Smooth muscle cell (in vitro differentiated cells): ENCODE measurements around the gene ZRANB1. TPM values are rescaled to one million over a fixed set of nuclear protein-coding genes. Genes with fewer than 3 reads are reported as not detected.
A peak's percentile ranks its signal among the peaks of the same experiment; 100 is the strongest.

Source experiments
- DNase-seq: peaks from one replicate; lab custom pipeline; 2025; ENCODE audit not compliant: unreplicated experiment; lab: John Stamatoyannopoulos, UW
- H2AFZ ChIP-seq: fragments of 200-600 bp; sonication (generic); 2 replicates; pipeline ENCODE4 v1.6.0; 2016; ENCODE audit warnings: antibody characterized with exemption, low read depth, mild to moderate bottlenecking
- H3F3A ChIP-seq: fragments of 200-600 bp; sonication (generic); 2 replicates; pipeline ENCODE4 v1.6.0; 2017; ENCODE audit warnings: antibody characterized with exemption, low read depth
- H3K27ac ChIP-seq: fragments of 200-600 bp; sonication (generic); 2 replicates; pipeline ENCODE4 v1.5.1; 2016; ENCODE audit warnings: low read depth, mild to moderate bottlenecking
- H3K27me3 ChIP-seq: fragments of 200-600 bp; sonication (generic); 2 replicates; pipeline ENCODE4 v1.6.1; 2016; ENCODE audit warnings: low read depth, mild to moderate bottlenecking
- H3K36me3 ChIP-seq: fragments of 200-600 bp; sonication (generic); 2 replicates; pipeline ENCODE4 v1.5.1; 2016; ENCODE audit warnings: low read depth
- H3K4me1 ChIP-seq: fragments of 200-600 bp; sonication (generic); 2 replicates; pipeline ENCODE4 v1.5.1; 2016; ENCODE audit warnings: low read depth
- H3K4me2 ChIP-seq: fragments of 200-600 bp; sonication (generic); 2 replicates; pipeline ENCODE4 v1.6.0; 2016; ENCODE audit warnings: mild to moderate bottlenecking
- H3K4me3 ChIP-seq: fragments of 200-600 bp; sonication (generic); 2 replicates; pipeline ENCODE4 v1.5.1; 2016; ENCODE audit warnings: mild to moderate bottlenecking
- H3K79me2 ChIP-seq: fragments of 200-600 bp; sonication (generic); 2 replicates; pipeline ENCODE4 v1.6.0; 2016; ENCODE audit warnings: low read depth, mild to moderate bottlenecking
- H3K9ac ChIP-seq: fragments of 200-600 bp; sonication (generic); 2 replicates; pipeline ENCODE4 v1.6.0; 2016; ENCODE audit warnings: low read depth
- H3K9me3 ChIP-seq: fragments of 200-600 bp; sonication (generic); replicated peaks from 2 replicates; pipeline ENCODE4 v1.5.1; 2016; ENCODE audit warnings: low read depth
- H4K20me1 ChIP-seq: fragments of 200-600 bp; sonication (generic); 2 replicates; pipeline ENCODE4 v1.6.0; 2016; ENCODE audit warnings: low read depth
- CTCF ChIP-seq: fragments of 200-600 bp; sonication (generic); IDR thresholded peaks from 2 replicates; pipeline ENCODE4 v1.5.1; 2017; ENCODE audit warnings: borderline replicate concordance, mild to moderate bottlenecking, antibody characterized with exemption; ENCODE audit not compliant: insufficient read depth, poor library complexity, severe bottlenecking
- WGBS: methylation state at CpG from one replicate; pipeline ENCODE4 v1.1.7; 2016; ENCODE audit warnings: low lambda C conversion rate; 5-methylcytosine and 5-hydroxymethylcytosine counted together
- polyA plus RNA-seq: library from polyadenylated mRNA; unstranded; fragments of >200 nt; fragmentation: Nextera tagmentation; extraction: Ambion mirVana; gene quantifications from 2 replicates; pipeline ENCODE4 v1.2.1, GENCODE V29; 2016
- total RNA-seq: library from RNA; depleted of rRNA; stranded (reverse); fragments of >200 nt; gene quantifications from 2 replicates; pipeline ENCODE4 v1.2.3, GENCODE V29; 2014

Gene ZRANB1
- total and polyA plus RNA-seq, 2 experiments from 2014 or later: 7.5 to 24.1 TPM

GRCh38 chr10:125029584-125030242, 87.8 kb downstream of the ZRANB1 start:
- no peak for TF ChIP-seq CTCF
- no peak for DNase-seq
- no peaks in the 10 kb centered on the region for H3K27me3 ChIP-seq
- H3K9me3 ChIP-seq: no peaks in the 10 kb centered on the region
- no peak overlapping the region for H2AFZ ChIP-seq
- H3K4me2 ChIP-seq: peak overlapping the region; percentile 17
- H3F3A ChIP-seq: no peaks in the 10 kb centered on the region
- 74% methylated on average over 7 of the region's 7 CpGs for WGBS
- H3K4me3 ChIP-seq: no peak overlapping the region
- peaks cover 20% of the 10 kb centered on the region for H3K4me1 ChIP-seq
- H3K36me3 ChIP-seq: no peaks in the 10 kb centered on the region
- H3K9ac ChIP-seq: no peak overlapping the region
- peaks cover 100% of the 10 kb centered on the region for H4K20me1 ChIP-seq
- peaks cover 52% of the 10 kb centered on the region for H3K79me2 ChIP-seq
- H3K27ac ChIP-seq: peak overlapping the region; percentile 59

GRCh38 chr10:125030567-125031197, 88.8 kb downstream of the ZRANB1 start:
- Histone ChIP-seq H3K4me3 (no peak overlapping the region), H4K20me1 (peaks cover 100% of the 10 kb centered on the region), H3K36me3 (no peaks in the 10 kb centered on the region), H3K27me3 (no peaks in the 10 kb centered on the region), H3K4me2 (no peak overlapping the region), H3K79me2 (peaks cover 49% of the 10 kb centered on the region), H2AFZ (no peak overlapping the region), H3K9ac (no peak overlapping the region), H3F3A (peaks cover 4% of the 10 kb centered on the region), H3K4me1 (peaks cover 30% of the 10 kb centered on the region), H3K9me3 (no peaks in the 10 kb centered on the region), H3K27ac (no peak overlapping the region)
- TF ChIP-seq CTCF: no peak
- 98% methylated on average over 10 of the region's 10 CpGs for WGBS
- DNase-seq: no peak

GRCh38 chr10:125032474-125033020, 90.6 kb downstream of the ZRANB1 start:
- DNase-seq: no peak
- Histone ChIP-seq H3K4me3 (no peak overlapping the region), H3K27ac (no peak overlapping the region), H3K4me1 (peaks cover 38% of the 10 kb centered on the region), H3K27me3 (no peaks in the 10 kb centered on the region), H3K9me3 (no peaks in the 10 kb centered on the region), H2AFZ (no peak overlapping the region), H4K20me1 (peaks cover 100% of the 10 kb centered on the region), H3K79me2 (peaks cover 57% of the 10 kb centered on the region), H3F3A (peaks cover 6% of the 10 kb centered on the region), H3K9ac (no peak overlapping the region), H3K4me2 (no peak overlapping the region), H3K36me3 (no peaks in the 10 kb centered on the region)
- no peak for TF ChIP-seq CTCF
- WGBS: 84% methylated on average over 15 of the region's 15 CpGs
